K562 (cell line): ENCODE data around the gene PLGRKT. TPM values are rescaled to one million over a fixed set of nuclear protein-coding genes. Genes with fewer than 3 reads are reported as not detected.

Source experiments
- polyA plus RNA-seq, 8 experiments: library from polyadenylated mRNA; depleted of rRNA in 4 of 8; stranded (reverse) in 5 of 8; unstranded in 3 of 8; fragments of >200 nt; fragmentation: Nextera tagmentation in 2 of 8; fragmentation: Illumina TruSeq in 1 of 8; extraction: Ambion mirVana in 2 of 8; extraction: Trizol in 1 of 8; gene quantifications; 2 replicates each; pipeline versions ENCODE4 v1.2.1 to v1.2.3, GENCODE V29; 2011 to 2014; ENCODE audit warnings: inconsistent platforms in 1 of 8, missing spikeins in 1 of 8
- small RNA-seq: library from RNA; depleted of rRNA; stranded (forward); fragments of <200 nt; gene quantifications from one replicate; pipeline ENCODE3, GENCODE V24; 2014
- total RNA-seq, 7 experiments: library from RNA; depleted of rRNA in 6 of 7; stranded (reverse); fragments of >200 nt in 6 of 7; fragmentation: Illumina TruSeq in 2 of 7; extraction: Trizol in 2 of 7; gene quantifications; 2 replicates each; pipeline versions ENCODE4 v1.2.1 to v1.2.3, GENCODE V29; 2011 to 2021; ENCODE audit warnings: low replicate concordance in 1 of 7

Gene PLGRKT
- total and polyA plus RNA-seq, 9 of the 15 experiments (the other 6 are each of a cell fraction or from before 2014, with no cell fraction given): 4.7 to 13.8 (median 6.5) TPM

Small RNAs within 50 kb of the gene (small RNA-seq; reads per million reads assigned to genes)
- gene AL135786.1 (not detected), gene HMGN2P31 (not detected)

Other genes with a start within 250 kb of the PLGRKT start
- not detected in 2 replicates for gene INSL4, start 206.5 kb downstream of the PLGRKT start, total RNA-seq (2014; rRNA removed)
- gene INSL4, start 206.5 kb downstream of the PLGRKT start, total RNA-seq (2014; rRNA removed; fragmentation: Illumina TruSeq; extraction: Trizol): not detected in 2 replicates
- not detected in 2 replicates for gene INSL4, start 206.5 kb downstream of the PLGRKT start, total RNA-seq (2015; rRNA removed; fragmentation: Illumina TruSeq; extraction: Trizol)
- not detected in 2 replicates for gene INSL4, start 206.5 kb downstream of the PLGRKT start, total RNA-seq (2021)
- not detected in 2 replicates for gene INSL4, start 206.5 kb downstream of the PLGRKT start, polyA plus RNA-seq (2011; rRNA removed)
- not detected in 2 replicates for gene INSL4, start 206.5 kb downstream of the PLGRKT start, polyA plus RNA-seq (2014; fragmentation: Illumina TruSeq; extraction: Trizol)
- not detected for gene INSL4, start 206.5 kb downstream of the PLGRKT start, polyA plus RNA-seq (2014; fragmentation: Nextera tagmentation; extraction: Ambion mirVana)
- gene INSL4, start 206.5 kb downstream of the PLGRKT start, polyA plus RNA-seq (2014; rRNA removed): not detected in 2 replicates
- gene RLN2, start 133.2 kb downstream of the PLGRKT start, total RNA-seq (2014; rRNA removed): not detected in 2 replicates
- gene RLN2, start 133.2 kb downstream of the PLGRKT start, total RNA-seq (2014; rRNA removed; fragmentation: Illumina TruSeq; extraction: Trizol): not detected in 2 replicates
- gene RLN2, start 133.2 kb downstream of the PLGRKT start, total RNA-seq (2015; rRNA removed; fragmentation: Illumina TruSeq; extraction: Trizol): not detected in 2 replicates
- gene RLN2, start 133.2 kb downstream of the PLGRKT start, total RNA-seq (2021): not detected in 2 replicates
- not detected in 2 replicates for gene RLN2, start 133.2 kb downstream of the PLGRKT start, polyA plus RNA-seq (2011; rRNA removed)
- not detected in 2 replicates for gene RLN2, start 133.2 kb downstream of the PLGRKT start, polyA plus RNA-seq (2014; fragmentation: Illumina TruSeq; extraction: Trizol)
- under 1 TPM; 0.08 to 0.17 TPM for gene RLN2, start 133.2 kb downstream of the PLGRKT start, polyA plus RNA-seq (2014; fragmentation: Nextera tagmentation; extraction: Ambion mirVana)
- not detected in 2 replicates for gene RLN2, start 133.2 kb downstream of the PLGRKT start, polyA plus RNA-seq (2014; rRNA removed)
- gene RLN1, start 98.0 kb downstream of the PLGRKT start, total RNA-seq (2014; rRNA removed): not detected in 2 replicates
- gene RLN1, start 98.0 kb downstream of the PLGRKT start, total RNA-seq (2014; rRNA removed; fragmentation: Illumina TruSeq; extraction: Trizol): not detected in 2 replicates
- not detected in 2 replicates for gene RLN1, start 98.0 kb downstream of the PLGRKT start, total RNA-seq (2015; rRNA removed; fragmentation: Illumina TruSeq; extraction: Trizol)
- gene RLN1, start 98.0 kb downstream of the PLGRKT start, total RNA-seq (2021): not detected in 2 replicates
- gene RLN1, start 98.0 kb downstream of the PLGRKT start, polyA plus RNA-seq (2011; rRNA removed): not detected in 2 replicates
- gene RLN1, start 98.0 kb downstream of the PLGRKT start, polyA plus RNA-seq (2014; fragmentation: Illumina TruSeq; extraction: Trizol): not detected in 2 replicates
- not detected for gene RLN1, start 98.0 kb downstream of the PLGRKT start, polyA plus RNA-seq (2014; fragmentation: Nextera tagmentation; extraction: Ambion mirVana)
- not detected in 2 replicates for gene RLN1, start 98.0 kb downstream of the PLGRKT start, polyA plus RNA-seq (2014; rRNA removed)
- 0.20 and 0.27 TPM in 2 replicates for gene CD274, start 12.6 kb upstream of the PLGRKT start, total RNA-seq (2014; rRNA removed)
- gene CD274, start 12.6 kb upstream of the PLGRKT start, total RNA-seq (2014; rRNA removed; fragmentation: Illumina TruSeq; extraction: Trizol): 0.47 TPM in 1 of 2 replicates, not detected in the other
- gene CD274, start 12.6 kb upstream of the PLGRKT start, total RNA-seq (2015; rRNA removed; fragmentation: Illumina TruSeq; extraction: Trizol): 0.26 and 0.51 TPM in 2 replicates
- 0.18 and 0.24 TPM in 2 replicates for gene CD274, start 12.6 kb upstream of the PLGRKT start, total RNA-seq (2021)
- 0.18 TPM in 1 of 2 replicates, not detected in the other for gene CD274, start 12.6 kb upstream of the PLGRKT start, polyA plus RNA-seq (2011; rRNA removed)
- gene CD274, start 12.6 kb upstream of the PLGRKT start, polyA plus RNA-seq (2014; fragmentation: Illumina TruSeq; extraction: Trizol): 0.07 and 0.33 TPM in 2 replicates
- gene CD274, start 12.6 kb upstream of the PLGRKT start, polyA plus RNA-seq (2014; fragmentation: Nextera tagmentation; extraction: Ambion mirVana): under 1 TPM in 1 of 2 experiments, not detected in 1; 0.32 TPM
- 0.34 TPM in 1 of 2 replicates, not detected in the other for gene CD274, start 12.6 kb upstream of the PLGRKT start, polyA plus RNA-seq (2014; rRNA removed)
- not detected in 2 replicates for gene PDCD1LG2, start 72.6 kb upstream of the PLGRKT start, total RNA-seq (2014; rRNA removed)
- gene PDCD1LG2, start 72.6 kb upstream of the PLGRKT start, total RNA-seq (2014; rRNA removed; fragmentation: Illumina TruSeq; extraction: Trizol): not detected in 2 replicates
- gene PDCD1LG2, start 72.6 kb upstream of the PLGRKT start, total RNA-seq (2015; rRNA removed; fragmentation: Illumina TruSeq; extraction: Trizol): not detected in 2 replicates
- gene PDCD1LG2, start 72.6 kb upstream of the PLGRKT start, total RNA-seq (2021): not detected in 2 replicates
- gene PDCD1LG2, start 72.6 kb upstream of the PLGRKT start, polyA plus RNA-seq (2011; rRNA removed): not detected in 2 replicates
- not detected in 2 replicates for gene PDCD1LG2, start 72.6 kb upstream of the PLGRKT start, polyA plus RNA-seq (2014; fragmentation: Illumina TruSeq; extraction: Trizol)
- gene PDCD1LG2, start 72.6 kb upstream of the PLGRKT start, polyA plus RNA-seq (2014; fragmentation: Nextera tagmentation; extraction: Ambion mirVana): not detected
- not detected in 2 replicates for gene PDCD1LG2, start 72.6 kb upstream of the PLGRKT start, polyA plus RNA-seq (2014; rRNA removed)
- 13.0 and 14.7 TPM in 2 replicates for gene RIC1, start 191.2 kb upstream of the PLGRKT start, total RNA-seq (2014; rRNA removed)
- gene RIC1, start 191.2 kb upstream of the PLGRKT start, total RNA-seq (2014; rRNA removed; fragmentation: Illumina TruSeq; extraction: Trizol): 16.6 and 18.8 TPM in 2 replicates
- 16.9 and 17.0 TPM in 2 replicates for gene RIC1, start 191.2 kb upstream of the PLGRKT start, total RNA-seq (2015; rRNA removed; fragmentation: Illumina TruSeq; extraction: Trizol)
- 14.0 and 16.9 TPM in 2 replicates for gene RIC1, start 191.2 kb upstream of the PLGRKT start, total RNA-seq (2021)
- 25.8 TPM in 2 replicates for gene RIC1, start 191.2 kb upstream of the PLGRKT start, polyA plus RNA-seq (2011; rRNA removed)
- 13.5 and 15.0 TPM in 2 replicates for gene RIC1, start 191.2 kb upstream of the PLGRKT start, polyA plus RNA-seq (2014; fragmentation: Illumina TruSeq; extraction: Trizol)
- 1 to 10 TPM; 3.2 to 4.2 TPM for gene RIC1, start 191.2 kb upstream of the PLGRKT start, polyA plus RNA-seq (2014; fragmentation: Nextera tagmentation; extraction: Ambion mirVana)
- gene RIC1, start 191.2 kb upstream of the PLGRKT start, polyA plus RNA-seq (2014; rRNA removed): 10.9 and 14.1 TPM in 2 replicates